HG02973 (cell line): ENCODE measurements around the gene TADA2A.

Source experiments
- ATAC-seq: cut with Tn5 transposase; IDR thresholded peaks from one replicate; pipeline ENCODE4 v1.9.1; 2021; ENCODE audit warnings: moderate library complexity; ENCODE audit not compliant: unreplicated experiment

Gene TADA2A

DNA sequence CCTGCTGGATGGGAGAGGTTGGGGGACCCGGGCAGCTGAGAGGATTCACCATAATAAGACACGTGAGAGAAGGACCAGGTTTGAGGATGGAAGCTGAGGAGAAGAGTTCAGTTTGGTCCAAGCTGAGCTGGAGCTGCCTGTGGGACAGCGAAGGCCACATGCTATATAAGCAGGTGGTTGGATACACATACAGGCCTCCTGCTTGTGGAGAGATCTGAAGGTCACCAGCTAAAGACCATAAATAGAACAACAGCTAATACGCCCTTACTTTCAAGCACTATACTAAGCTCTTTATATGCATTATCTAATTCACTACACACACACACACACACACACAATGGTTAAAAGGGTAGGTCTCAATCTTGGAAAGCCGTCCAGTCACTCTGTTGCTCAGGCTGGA, 115.1 kb downstream of the TADA2A start:
- ATAC-seq, result no peak

DNA sequence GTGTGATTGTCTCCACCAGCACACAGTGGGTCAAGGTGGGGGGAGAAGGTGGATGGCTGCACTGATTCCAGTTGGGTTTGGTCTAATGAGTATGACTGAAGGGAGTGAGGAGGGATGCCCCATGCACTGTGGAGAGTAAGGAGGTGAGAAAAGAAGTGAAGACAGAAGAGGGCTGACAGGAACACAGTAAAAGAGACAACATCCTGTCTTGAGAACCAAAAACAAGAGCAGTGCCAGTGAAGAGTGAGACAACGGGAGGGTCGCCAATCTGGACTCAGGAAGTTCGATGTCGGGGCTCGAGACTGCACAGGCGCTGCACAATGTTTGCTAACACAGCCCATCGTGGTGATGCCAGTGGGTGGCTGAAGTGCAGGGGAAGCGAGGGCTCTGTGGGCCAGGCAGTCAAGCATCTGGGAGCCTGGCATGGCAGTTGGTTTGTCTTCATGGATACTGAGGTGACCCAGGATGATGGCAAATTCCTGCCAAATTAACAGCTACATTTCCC, 117.1 kb downstream of the TADA2A start:
- no peak for ATAC-seq

GRCh38 chr17:37527249-37527851, 120.7 kb downstream of the TADA2A start:
- ATAC-seq, result no peak
